Measurements from ENCODE around the gene WDFY2. TPM values are rescaled to one million over a fixed set of nuclear protein-coding genes. Genes with fewer than 3 reads are reported as not detected.

Gene WDFY2
- polyA plus RNA-seq, 1 donor from 2014 or later, result 5.3 TPM

DNA sequence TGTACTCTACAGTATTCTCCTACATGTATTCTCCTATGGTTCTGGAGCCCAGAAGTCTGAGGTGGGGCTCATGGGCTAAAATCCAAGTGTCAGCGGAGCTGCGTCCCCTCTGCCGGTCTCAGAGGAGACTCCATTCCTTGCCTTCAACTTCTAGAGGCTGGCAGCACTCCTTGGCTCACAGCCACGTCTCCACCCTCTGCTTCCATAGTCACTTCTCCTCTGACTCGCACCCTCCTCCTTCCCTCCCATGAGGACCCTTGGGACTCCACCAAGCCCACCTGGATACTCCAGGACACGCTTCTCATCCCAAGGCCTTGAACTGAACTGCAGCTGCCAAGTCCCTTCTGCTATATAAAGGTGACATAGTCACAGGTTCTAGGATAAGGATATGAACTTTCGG lies 191.9 kb downstream of the WDFY2 start:
- Histone ChIP-seq H3K4me2 (ENCODE audit: low read length) (no peak overlapping the region), H3K27me3 (ENCODE audit: insufficient read depth, low read depth, low read length) (no peaks in the 10 kb centered on the region), H3K27ac (ENCODE audit: low read length) (no peak overlapping the region), H3K4me3 (ENCODE audit: low read length) (no peak overlapping the region), H3K9me3 (ENCODE audit: low read length) (no peaks in the 10 kb centered on the region), H3K9me2 (ENCODE audit: insufficient read depth, low read length) (no peaks in the 10 kb centered on the region), H3F3A (ENCODE audit: insufficient read depth, low read length, poor library complexity, severe bottlenecking) (no peaks in the 10 kb centered on the region), H2AFZ (ENCODE audit: low read depth, low read length) (no peak overlapping the region), H3K36me3 (ENCODE audit: insufficient read depth, low read length) (no peaks in the 10 kb centered on the region), H4K20me1 (ENCODE audit: insufficient read depth) (no peaks in the 10 kb centered on the region), H3K79me2 (replicated peaks; ENCODE audit: insufficient read depth, low read length) (no peaks in the 10 kb centered on the region), H3K9ac (ENCODE audit: low read length) (no peak overlapping the region)
- TF ChIP-seq, protein P1, sequence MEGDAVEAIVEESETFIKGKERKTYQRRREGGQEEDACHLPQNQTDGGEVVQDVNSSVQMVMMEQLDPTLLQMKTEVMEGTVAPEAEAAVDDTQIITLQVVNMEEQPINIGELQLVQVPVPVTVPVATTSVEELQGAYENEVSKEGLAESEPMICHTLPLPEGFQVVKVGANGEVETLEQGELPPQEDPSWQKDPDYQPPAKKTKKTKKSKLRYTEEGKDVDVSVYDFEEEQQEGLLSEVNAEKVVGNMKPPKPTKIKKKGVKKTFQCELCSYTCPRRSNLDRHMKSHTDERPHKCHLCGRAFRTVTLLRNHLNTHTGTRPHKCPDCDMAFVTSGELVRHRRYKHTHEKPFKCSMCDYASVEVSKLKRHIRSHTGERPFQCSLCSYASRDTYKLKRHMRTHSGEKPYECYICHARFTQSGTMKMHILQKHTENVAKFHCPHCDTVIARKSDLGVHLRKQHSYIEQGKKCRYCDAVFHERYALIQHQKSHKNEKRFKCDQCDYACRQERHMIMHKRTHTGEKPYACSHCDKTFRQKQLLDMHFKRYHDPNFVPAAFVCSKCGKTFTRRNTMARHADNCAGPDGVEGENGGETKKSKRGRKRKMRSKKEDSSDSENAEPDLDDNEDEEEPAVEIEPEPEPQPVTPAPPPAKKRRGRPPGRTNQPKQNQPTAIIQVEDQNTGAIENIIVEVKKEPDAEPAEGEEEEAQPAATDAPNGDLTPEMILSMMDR (IDR thresholded peaks at IDR 0.05; ENCODE audit: poor library complexity, severe bottlenecking), result no peak
- TF ChIP-seq POLR2AphosphoS5 (IDR thresholded peaks at IDR 0.05) (no peak), TAF1 (IDR thresholded peaks at IDR 0.05; ENCODE audit: low read depth) (no peak), SMC3 (conservative IDR thresholded peaks at IDR 0.05; ENCODE audit: poor library complexity) (no peak), EZH2 (IDR thresholded peaks at IDR 0.05; ENCODE audit: borderline replicate concordance, insufficient read depth, low read length, poor library complexity, severe bottlenecking) (no peak), RAD21 (conservative IDR thresholded peaks at IDR 0.05) (no peak), MXI1 (conservative IDR thresholded peaks at IDR 0.05; ENCODE audit: poor library complexity, severe bottlenecking) (no peak), EP300 (conservative IDR thresholded peaks at IDR 0.05; ENCODE audit: poor library complexity, severe bottlenecking) (no peak)

GRCh38 chr13:51777921-51778320 lies 193.7 kb downstream of the WDFY2 start:
- no peaks in the 10 kb centered on the region for H3K36me3 ChIP-seq (ENCODE audit: insufficient read depth, low read length)
- no peak overlapping the region for H3K4me3 ChIP-seq (ENCODE audit: low read length)
- no peaks in the 10 kb centered on the region for H3K27me3 ChIP-seq (ENCODE audit: insufficient read depth, low read depth, low read length)

More at GRCh38 chr13:51777921-51778320, 193.7 kb downstream of the WDFY2 start:
- H3F3A ChIP-seq (ENCODE audit: insufficient read depth, low read length, poor library complexity, severe bottlenecking), result no peaks in the 10 kb centered on the region
- no peaks in the 10 kb centered on the region for H3K9me3 ChIP-seq (ENCODE audit: low read length)
- no peak overlapping the region for H3K27ac ChIP-seq (ENCODE audit: low read length)
- no peak overlapping the region for H2AFZ ChIP-seq (ENCODE audit: low read depth, low read length)
- no peaks in the 10 kb centered on the region for H3K79me2 ChIP-seq (replicated peaks; ENCODE audit: insufficient read depth, low read length)
- no peak overlapping the region for H3K4me2 ChIP-seq (ENCODE audit: low read length)
- TF ChIP-seq MXI1 (conservative IDR thresholded peaks at IDR 0.05; ENCODE audit: poor library complexity, severe bottlenecking), result no peak
- TF ChIP-seq SMC3 (conservative IDR thresholded peaks at IDR 0.05; ENCODE audit: poor library complexity), result no peak
- no peak for TF ChIP-seq REST (IDR thresholded peaks at IDR 0.05; ENCODE audit: borderline replicate concordance)
- TF ChIP-seq TAF1 (IDR thresholded peaks at IDR 0.05; ENCODE audit: low read depth), result no peak
- no peak for TF ChIP-seq EP300 (conservative IDR thresholded peaks at IDR 0.05; ENCODE audit: poor library complexity, severe bottlenecking)
- no peak for TF ChIP-seq POLR2AphosphoS5 (IDR thresholded peaks at IDR 0.05)
- TF ChIP-seq EZH2 (IDR thresholded peaks at IDR 0.05; ENCODE audit: borderline replicate concordance, insufficient read depth, low read length, poor library complexity, severe bottlenecking), result no peak
- TF ChIP-seq RAD21 (conservative IDR thresholded peaks at IDR 0.05), result no peak
- TF ChIP-seq, protein P1 (IDR thresholded peaks at IDR 0.05; ENCODE audit: poor library complexity, severe bottlenecking), result no peak
- no peaks in the 10 kb centered on the region for H3K9me2 ChIP-seq (ENCODE audit: insufficient read depth, low read length)
- no peaks in the 10 kb centered on the region for H4K20me1 ChIP-seq (ENCODE audit: insufficient read depth)
- H3K9ac ChIP-seq (ENCODE audit: low read length), result no peak overlapping the region
